GM23338 (cell line): Measurements from ENCODE around the gene TMEM170B. TPM values are rescaled to one million over a fixed set of nuclear protein-coding genes. Genes with fewer than 3 reads are reported as not detected.
A peak's percentile ranks its signal among the peaks of the same experiment; 100 is the strongest.

ENCODE experiments used
- ATAC-seq: fragments of 200-7000 bp; cut with Tn5 transposase; 3 replicates; pipeline ENCODE4 v1.9.1; 2020
- DNase-seq: peaks from one replicate; pipeline ENCODE4 v3.0.0-alpha.2; 2015; ENCODE audit warnings: low spot score
- H2AFZ ChIP-seq: fragments of 200-600 bp; sonication (generic); 2 replicates; pipeline ENCODE4 v1.8.0; 2016; ENCODE audit warnings: antibody characterized with exemption, mild to moderate bottlenecking, moderate library complexity
- H3F3A ChIP-seq: fragments of 200-600 bp; sonication (generic); replicated peaks from 2 replicates; pipeline ENCODE4 v1.8.0; 2017; ENCODE audit warnings: antibody characterized with exemption, mixed run types, low read depth
- H3K27ac ChIP-seq: fragments of 200-600 bp; sonication (generic); 2 replicates; pipeline ENCODE4 v1.6.1; 2016; ENCODE audit warnings: low read depth
- H3K27me3 ChIP-seq: fragments of 200-600 bp; sonication (generic); 2 replicates; pipeline ENCODE4 v1.8.0; 2016; ENCODE audit warnings: mild to moderate bottlenecking, mixed run types, moderate library complexity; ENCODE audit not compliant: insufficient read depth
- H3K36me3 ChIP-seq: fragments of 200-600 bp; sonication (generic); 2 replicates; pipeline ENCODE4 v1.8.0; 2016; ENCODE audit warnings: mild to moderate bottlenecking; ENCODE audit not compliant: insufficient read depth
- H3K4me1 ChIP-seq: fragments of 200-600 bp; sonication (generic); 2 replicates; pipeline ENCODE4 v1.8.0; 2016; ENCODE audit warnings: mild to moderate bottlenecking, moderate library complexity; ENCODE audit not compliant: insufficient read depth
- H3K4me2 ChIP-seq: fragments of 200-600 bp; sonication (generic); 2 replicates; pipeline ENCODE4 v1.7.1; 2017; ENCODE audit warnings: mixed run types
- H3K4me3 ChIP-seq: fragments of 200-600 bp; sonication (generic); 2 replicates; pipeline ENCODE4 v1.6.1; 2016; ENCODE audit warnings: mixed run types
- H3K79me2 ChIP-seq: fragments of 200-600 bp; sonication (generic); replicated peaks from 2 replicates; pipeline ENCODE4 v1.8.0; 2017; ENCODE audit warnings: mild to moderate bottlenecking; ENCODE audit not compliant: insufficient read depth
- H3K9me2 ChIP-seq: fragments of 200-600 bp; sonication (generic); 2 replicates; pipeline ENCODE4 v1.8.0; 2017; ENCODE audit not compliant: insufficient read depth
- H4K20me1 ChIP-seq: fragments of 200-600 bp; sonication (generic); replicated peaks from 2 replicates; pipeline ENCODE4 v1.8.0; 2017; ENCODE audit warnings: mild to moderate bottlenecking; ENCODE audit not compliant: insufficient read depth
- H3K27ac Mint-ChIP-seq: 2 replicates; pipeline ENCODE4 v1.8.0; 2020; ENCODE audit warnings: inconsistent platforms, mild to moderate bottlenecking, moderate library complexity, mixed read lengths
- H3K27me3 Mint-ChIP-seq: 3 replicates; pipeline ENCODE4 v1.8.0; 2022; ENCODE audit warnings: low read depth, mild to moderate bottlenecking, moderate library complexity, mixed read lengths, inconsistent platforms; ENCODE audit not compliant: insufficient read depth, poor library complexity
- H3K36me3 Mint-ChIP-seq: 3 replicates; pipeline ENCODE4 v1.8.0; 2021; ENCODE audit warnings: low read depth, mild to moderate bottlenecking, inconsistent platforms, moderate library complexity, mixed read lengths
- H3K4me1 Mint-ChIP-seq: 3 replicates; pipeline ENCODE4 v1.8.0; 2020; ENCODE audit warnings: mild to moderate bottlenecking, inconsistent platforms, mixed read lengths
- H3K4me3 Mint-ChIP-seq: 3 replicates; pipeline ENCODE4 v1.8.0; 2021; ENCODE audit warnings: moderate library complexity, mild to moderate bottlenecking, inconsistent platforms, mixed read lengths
- H3K9me3 Mint-ChIP-seq: 3 replicates; pipeline ENCODE4 v1.8.0; 2020; ENCODE audit warnings: moderate library complexity, mild to moderate bottlenecking, inconsistent platforms, mixed read lengths
- CTCF ChIP-seq, 2 experiments: fragments of 200-600 bp in 1 of 2; sonication (generic) in 1 of 2; conservative IDR thresholded peaks; 2 replicates each; pipeline versions ENCODE4 v1.5.1 to v1.6.1; 2016 to 2017; ENCODE audit warnings: antibody characterized with exemption in 2 of 2, low read depth in 2 of 2, mild to moderate bottlenecking in 2 of 2, moderate library complexity in 1 of 2
- ETS1 ChIP-seq: IDR thresholded peaks from 2 replicates; pipeline ENCODE4 v1.6.1; 2016; ENCODE audit warnings: antibody characterized with exemption
- EZH2phosphoT487 ChIP-seq: fragments of 200-600 bp; sonication (generic); IDR thresholded peaks from one replicate; pipeline ENCODE4 v1.8.1; 2018; ENCODE audit warnings: antibody characterized with exemption; ENCODE audit not compliant: unreplicated experiment
- POLR2AphosphoS5 ChIP-seq: IDR thresholded peaks from 2 replicates; pipeline ENCODE4 v1.6.1; 2016; ENCODE audit warnings: antibody characterized with exemption, low read depth
- ZNF462 ChIP-seq: fragments of 250-450 bp; sonication (Bioruptor Pico); IDR thresholded peaks from 2 replicates; pipeline ENCODE4 v1.5.0; 2020; ENCODE audit warnings: mild to moderate bottlenecking, moderate library complexity
- polyA plus RNA-seq: library from polyadenylated mRNA; unstranded; fragments of >200 nt; fragmentation: Nextera tagmentation; extraction: Ambion mirVana; gene quantifications from 2 replicates; pipeline ENCODE4 v1.2.1, GENCODE V29; 2016
- total RNA-seq: library from RNA; depleted of rRNA; stranded (reverse); fragments of >200 nt; shearing (Covaris generic); gene quantifications from 2 replicates; pipeline ENCODE4 v1.2.3, GENCODE V29; 2014

TMEM170B gene
- total and polyA plus RNA-seq, 2 experiments from 2014 or later = 2.0 to 6.9 TPM

GRCh38 chr6:11495565-11496145, 41.9 kb upstream of the TMEM170B start (continued):
- no peak for TF ChIP-seq POLR2AphosphoS5
- TF ChIP-seq EZH2phosphoT487 = no peak

GRCh38 chr6:11496152-11497060, 41.1 kb upstream of the TMEM170B start:
- Histone ChIP-seq H3K79me2 (no peaks in the 10 kb centered on the region), H3K4me2 (no peak overlapping the region), H3K9me2 (no peaks in the 10 kb centered on the region), H3K27me3 (no peaks in the 10 kb centered on the region), H3F3A (no peaks in the 10 kb centered on the region), H2AFZ (peak overlapping the region; percentile 30; the same call in 1 of the 2 replicates), H3K27ac (no peak overlapping the region), H3K4me3 (no peak overlapping the region), H3K4me1 (peaks cover 3% of the 10 kb centered on the region), H4K20me1 (no peaks in the 10 kb centered on the region), H3K36me3 (no peaks in the 10 kb centered on the region)
- TF ChIP-seq CTCF (conservative IDR thresholded peaks at IDR 0.05; ENCODE audit: low read depth in 2 of 2) = peak; percentile 94 to 97
- no peak for TF ChIP-seq ETS1
- DNase-seq = peak; percentile 84
- ATAC-seq = peak; percentile 94
- H3K4me3 Mint-ChIP-seq = no peak overlapping the region
- no peaks in the 10 kb centered on the region for H3K36me3 Mint-ChIP-seq
- no peaks in the 10 kb centered on the region for H3K27me3 Mint-ChIP-seq
- no peaks in the 10 kb centered on the region; the same call in 2 of the 3 replicates for H3K9me3 Mint-ChIP-seq
- peaks cover 8% of the 10 kb centered on the region; the same call in 2 of the 3 replicates for H3K4me1 Mint-ChIP-seq
- no peak overlapping the region for H3K27ac Mint-ChIP-seq

- no peak overlapping the region for H2AFZ ChIP-seq
- Mint-ChIP-seq H3K36me3 (no peaks in the 10 kb centered on the region), H3K27ac (no peak overlapping the region), H3K27me3 (no peaks in the 10 kb centered on the region), H3K4me3 (no peak overlapping the region), H3K9me3 (no peaks in the 10 kb centered on the region; the same call in 2 of the 3 replicates), H3K4me1 (peaks cover 8% of the 10 kb centered on the region; the same call in 2 of the 3 replicates)
- no peak overlapping the region for H3K27ac ChIP-seq
- no peak overlapping the region for H3K4me3 ChIP-seq
- H3K9me2 ChIP-seq = no peaks in the 10 kb centered on the region
- H3K27me3 ChIP-seq = no peaks in the 10 kb centered on the region
- DNase-seq (no peak), ATAC-seq (no peak)
- no peaks in the 10 kb centered on the region for H3K79me2 ChIP-seq
- peaks cover 3% of the 10 kb centered on the region for H3K4me1 ChIP-seq
- no peak overlapping the region for H3K4me2 ChIP-seq
- H3F3A ChIP-seq = no peaks in the 10 kb centered on the region
- H4K20me1 ChIP-seq = no peaks in the 10 kb centered on the region
- no peaks in the 10 kb centered on the region for H3K36me3 ChIP-seq
- TF ChIP-seq ETS1 = no peak
- TF ChIP-seq ZNF462 (CRISPR knock-in tag) = no peak
These were observed 40.4 kb upstream of the TMEM170B start for GRCh38 chr6:11497107-11497506.
